Measurements from ENCODE around the gene NCOA1.

- TF ChIP-seq TCF4 (CRISPR knock-in tag; IDR thresholded peaks at IDR 0.05; ENCODE audit: borderline replicate concordance) = no peak
- no peak for TF ChIP-seq SNAI2 (CRISPR knock-in tag; IDR thresholded peaks at IDR 0.05)
- TF ChIP-seq ZFP3 (CRISPR knock-in tag; IDR thresholded peaks at IDR 0.05) = no peak
- TF ChIP-seq BACH2 (CRISPR knock-in tag; IDR thresholded peaks at IDR 0.05; ENCODE audit: borderline replicate concordance) = no peak
These were observed 226.4 kb downstream of the NCOA1 start for GRCh38 chr2:24717263-24717951.

All from SK-N-SH treated with all-trans-retinoic acid at 6 μM for 48 hours (cell line).